Trophoblast cell (in vitro differentiated cells and primary cell): ENCODE measurements around the gene KCND3.

Experiments used
- DNase-seq, 2 donors: peaks; one replicate each; pipeline ENCODE4 v3.0.0-alpha.2; 2016
- H2AFZ ChIP-seq: 2 replicates; pipeline ENCODE4 v1.6.1; 2013; ENCODE audit warnings: low read length, moderate library complexity, mild to moderate bottlenecking; ENCODE audit not compliant: insufficient read depth, poor library complexity
- H2AK5ac ChIP-seq: 2 replicates; pipeline ENCODE4 v1.6.1; 2013; ENCODE audit warnings: mild to moderate bottlenecking, low read length
- H2BK120ac ChIP-seq: 2 replicates; pipeline ENCODE4 v1.6.1; 2013; ENCODE audit warnings: low read length, mild to moderate bottlenecking, moderate library complexity; ENCODE audit not compliant: insufficient read depth, poor library complexity
- H2BK12ac ChIP-seq: 2 replicates; pipeline ENCODE4 v1.6.1; 2013; ENCODE audit warnings: mild to moderate bottlenecking, low read length, moderate library complexity
- H2BK5ac ChIP-seq: 2 replicates; pipeline ENCODE4 v1.6.1; 2013; ENCODE audit warnings: low read length, low read depth, moderate library complexity, mild to moderate bottlenecking; ENCODE audit not compliant: poor library complexity
- H3K14ac ChIP-seq: 2 replicates; pipeline ENCODE4 v1.6.1; 2013; ENCODE audit warnings: mild to moderate bottlenecking, low read length
- H3K18ac ChIP-seq: 2 replicates; pipeline ENCODE4 v1.6.1; 2013; ENCODE audit warnings: mild to moderate bottlenecking, low read length
- H3K23ac ChIP-seq: 2 replicates; pipeline ENCODE4 v1.6.1; 2013; ENCODE audit warnings: low read length
- H3K27ac ChIP-seq: 2 replicates; pipeline ENCODE4 v1.5.1; 2013; ENCODE audit warnings: low read depth, mild to moderate bottlenecking, inconsistent platforms, low read length, moderate library complexity
- H3K27me3 ChIP-seq: 2 replicates; pipeline ENCODE4 v1.6.1; 2013; ENCODE audit warnings: inconsistent platforms, mild to moderate bottlenecking, low read length, moderate library complexity; ENCODE audit not compliant: insufficient read depth
- H3K36me3 ChIP-seq, 2 experiments: 1 replicate in 1 of 2; 2 replicates in 1 of 2; pipeline ENCODE4 v1.6.1; 2013; ENCODE audit warnings: low read length in 2 of 2, mild to moderate bottlenecking in 2 of 2, moderate library complexity in 1 of 2; ENCODE audit not compliant: insufficient read depth in 2 of 2, control insufficient read depth in 1 of 2
- H3K4ac ChIP-seq: 2 replicates; pipeline ENCODE4 v1.6.1; 2013; ENCODE audit warnings: low read depth, mild to moderate bottlenecking, low read length, moderate library complexity
- H3K4me1 ChIP-seq, 2 experiments: 1 replicate in 1 of 2; 2 replicates in 1 of 2; pipeline ENCODE4 v1.6.1; 2013; ENCODE audit warnings: low read length in 2 of 2, mild to moderate bottlenecking in 2 of 2, moderate library complexity in 1 of 2; ENCODE audit not compliant: insufficient read depth in 2 of 2, control insufficient read depth in 1 of 2
- H3K4me2 ChIP-seq: 2 replicates; pipeline ENCODE4 v1.6.1; 2013; ENCODE audit warnings: inconsistent platforms, mild to moderate bottlenecking, low read length, moderate library complexity
- H3K4me3 ChIP-seq: 2 replicates; pipeline ENCODE4 v1.5.1; 2013; ENCODE audit warnings: mild to moderate bottlenecking, low read depth, low read length, inconsistent platforms
- H3K79me1 ChIP-seq: one replicate; pipeline ENCODE4 v1.6.1; 2013; ENCODE audit warnings: low read length
- H3K79me2 ChIP-seq: 2 replicates; pipeline ENCODE4 v1.6.1; 2013; ENCODE audit warnings: low read length, mild to moderate bottlenecking; ENCODE audit not compliant: control insufficient read depth, insufficient read depth, poor library complexity
- H3K9ac ChIP-seq: 2 replicates; pipeline ENCODE4 v1.6.1; 2013; ENCODE audit warnings: mild to moderate bottlenecking, low read length
- H3K9me3 ChIP-seq: 2 replicates; pipeline ENCODE4 v1.6.1; 2013; ENCODE audit warnings: low read depth, mild to moderate bottlenecking, control low read depth, inconsistent platforms, low read length; ENCODE audit not compliant: insufficient read depth
- H4K12ac ChIP-seq: 2 replicates; pipeline ENCODE4 v1.6.1; 2013; ENCODE audit warnings: low read depth, mild to moderate bottlenecking, low read length, moderate library complexity
- H4K8ac ChIP-seq: 2 replicates; pipeline ENCODE4 v1.6.1; 2013; ENCODE audit warnings: low read depth, mild to moderate bottlenecking, low read length, moderate library complexity
- H4K91ac ChIP-seq: one replicate; pipeline ENCODE4 v1.6.1; 2013; ENCODE audit warnings: low read depth, mild to moderate bottlenecking, low read length, moderate library complexity
- WGBS: extraction: QIAGEN DNeasy Blood & Tissue Kit; methylation state at CpG from one replicate; pipeline ENCODE4 v1.1.7; 2013; ENCODE audit warnings: missing lambda C conversion rate; ENCODE audit not compliant: insufficient read length, insufficient coverage; ENCODE audit errors: extremely low coverage; 5-methylcytosine and 5-hydroxymethylcytosine counted together

KCND3 gene

GRCh38 chr1:111738133-111738435 lies 251.4 kb downstream of the KCND3 start:
- Histone ChIP-seq H3K14ac (no peak overlapping the region), H2BK12ac (no peak overlapping the region), H3K79me1 (peaks cover 3% of the 10 kb centered on the region), H2AFZ (no peak overlapping the region), H2BK5ac (no peak overlapping the region), H3K27ac (no peak overlapping the region), H3K27me3 (peaks cover 30% of the 10 kb centered on the region), H4K91ac (no peak overlapping the region), H3K4me2 (peak overlapping the region; percentile 88), H4K12ac (no peak overlapping the region), H3K18ac (no peak overlapping the region), H3K79me2 (no peaks in the 10 kb centered on the region), H3K9me3 (peaks cover 3% of the 10 kb centered on the region), H3K4me3 (no peak overlapping the region), H3K36me3 (no peaks in the 10 kb centered on the region), H3K9ac (no peak overlapping the region), H3K23ac (no peak overlapping the region), H3K4ac (no peak overlapping the region), H2BK120ac (no peak overlapping the region), H3K4me1 (peaks cover 17% of the 10 kb centered on the region in 2 experiments), H4K8ac (no peak overlapping the region), H2AK5ac (no peak overlapping the region)
- no CpG with 5 or more reads among the region's 9 CpGs for WGBS
- DNase-seq, result no peak

- Histone ChIP-seq H3K4me1 (peaks cover 17% of the 10 kb centered on the region in 2 experiments), H3K23ac (no peak overlapping the region), H3K4me2 (peak overlapping the region; percentile 88), H3K18ac (no peak overlapping the region), H2BK5ac (no peak overlapping the region), H3K79me1 (peaks cover 3% of the 10 kb centered on the region), H2AK5ac (no peak overlapping the region), H4K91ac (no peak overlapping the region), H2BK120ac (no peak overlapping the region), H4K12ac (no peak overlapping the region), H3K4ac (no peak overlapping the region), H3K14ac (no peak overlapping the region), H3K36me3 (no peaks in the 10 kb centered on the region), H2AFZ (no peak overlapping the region), H3K79me2 (no peaks in the 10 kb centered on the region), H2BK12ac (no peak overlapping the region), H3K9me3 (peaks cover 2% of the 10 kb centered on the region), H3K9ac (no peak overlapping the region), H4K8ac (no peak overlapping the region), H3K4me3 (no peak overlapping the region), H3K27me3 (peaks cover 30% of the 10 kb centered on the region), H3K27ac (no peak overlapping the region)
- DNase-seq, result no peak
- WGBS, result no CpG with 5 or more reads among the region's 8 CpGs
Observed at GRCh38 chr1:111737216-111738132, 252.0 kb downstream of the KCND3 start.

GRCh38 chr1:111736548-111737215 lies 252.8 kb downstream of the KCND3 start:
- peak overlapping the region; percentile 10 for H3K23ac ChIP-seq
- no peak overlapping the region for H4K8ac ChIP-seq
- H2BK5ac ChIP-seq, result no peak overlapping the region
- H3K27me3 ChIP-seq, result peaks cover 30% of the 10 kb centered on the region
- H2AK5ac ChIP-seq, result no peak overlapping the region
- no peak overlapping the region for H3K14ac ChIP-seq
- no CpG with 5 or more reads among the region's 4 CpGs for WGBS
- H2BK120ac ChIP-seq, result no peak overlapping the region
- H3K4me2 ChIP-seq, result no peak overlapping the region
- H3K79me1 ChIP-seq, result peaks cover 3% of the 10 kb centered on the region
- H4K12ac ChIP-seq, result no peak overlapping the region
- no peak overlapping the region for H3K9ac ChIP-seq
- peaks cover 2% of the 10 kb centered on the region for H3K9me3 ChIP-seq
- H3K79me2 ChIP-seq, result no peaks in the 10 kb centered on the region
- no peak overlapping the region for H3K4me3 ChIP-seq
- H2BK12ac ChIP-seq, result no peak overlapping the region
- H3K4ac ChIP-seq, result no peak overlapping the region
- no peak overlapping the region for H4K91ac ChIP-seq
- H2AFZ ChIP-seq, result no peak overlapping the region
- H3K18ac ChIP-seq, result no peak overlapping the region
- DNase-seq, result no peak
- no peaks in the 10 kb centered on the region for H3K36me3 ChIP-seq
- peaks cover 17% of the 10 kb centered on the region in 2 experiments for H3K4me1 ChIP-seq
- H3K27ac ChIP-seq, result no peak overlapping the region

- Histone ChIP-seq H3K4ac (no peak overlapping the region), H4K12ac (no peak overlapping the region), H3K4me2 (no peak overlapping the region), H3K9ac (no peak overlapping the region), H3K79me2 (no peaks in the 10 kb centered on the region), H3K79me1 (peaks cover 3% of the 10 kb centered on the region), H2BK12ac (no peak overlapping the region), H2BK120ac (no peak overlapping the region), H3K27ac (no peak overlapping the region), H4K8ac (no peak overlapping the region), H2AK5ac (no peak overlapping the region), H4K91ac (no peak overlapping the region), H3K36me3 (no peaks in the 10 kb centered on the region), H3K14ac (no peak overlapping the region), H2BK5ac (no peak overlapping the region), H3K27me3 (peaks cover 27% of the 10 kb centered on the region), H3K23ac (no peak overlapping the region), H3K4me1 (peaks cover 17% of the 10 kb centered on the region in 2 experiments), H3K18ac (no peak overlapping the region), H3K4me3 (no peak overlapping the region), H2AFZ (no peak overlapping the region), H3K9me3 (peaks cover 2% of the 10 kb centered on the region)
- no CpG with 5 or more reads among the region's 8 CpGs for WGBS
- DNase-seq, result no peak
Observed at GRCh38 chr1:111735858-111736544, 253.5 kb downstream of the KCND3 start.
